GM19324 (cell line): Measurements from ENCODE around the gene GLP2R.

Source experiments
- ATAC-seq: cut with Tn5 transposase; IDR thresholded peaks from one replicate; pipeline ENCODE4 v1.9.1; 2021; ENCODE audit warnings: mild to moderate bottlenecking, moderate library complexity; ENCODE audit not compliant: unreplicated experiment, low FRiP score

GLP2R gene

GRCh38 chr17:9895923-9896322, 70.2 kb downstream of the GLP2R start:
- no peak for ATAC-seq

GRCh38 chr17:9897372-9897968, 71.7 kb downstream of the GLP2R start:
- ATAC-seq = no peak

- ATAC-seq = no peak
Measured at GRCh38 chr17:9898812-9899211, 73.1 kb downstream of the GLP2R start.

GRCh38 chr17:9899280-9900043, 73.7 kb downstream of the GLP2R start:
- no peak for ATAC-seq

GRCh38 chr17:9900044-9900594, 74.4 kb downstream of the GLP2R start:
- no peak for ATAC-seq

GRCh38 chr17:9900784-9901183, 75.1 kb downstream of the GLP2R start:
- ATAC-seq = no peak

- no peak for ATAC-seq
Measured at GRCh38 chr17:9902120-9902519, 76.4 kb downstream of the GLP2R start.

GRCh38 chr17:9904277-9905077, 78.8 kb downstream of the GLP2R start:
- ATAC-seq = no peak

- ATAC-seq = no peak
Measured at GRCh38 chr17:9905078-9905415, 79.3 kb downstream of the GLP2R start, which contains the start of gene RCVRN. Gene RCVRN, minus strand, starts transcription at chr17:9905271. Its CDS starts 91 bp downstream, at chr17:9905180.

- ATAC-seq = no peak
Measured at GRCh38 chr17:9905902-9906301, 80.2 kb downstream of the GLP2R start.

- ATAC-seq = no peak
Measured at GRCh38 chr17:9906616-9907015, 80.9 kb downstream of the GLP2R start.

GRCh38 chr17:9907131-9907530, 81.4 kb downstream of the GLP2R start:
- no peak for ATAC-seq

- ATAC-seq = no peak
Measured at GRCh38 chr17:9907883-9908648, 82.3 kb downstream of the GLP2R start.

GRCh38 chr17:9908649-9909042, 82.9 kb downstream of the GLP2R start:
- ATAC-seq = no peak

- no peak for ATAC-seq
Measured at GRCh38 chr17:9911089-9911488, 85.4 kb downstream of the GLP2R start.

GRCh38 chr17:9912121-9913099, 86.7 kb downstream of the GLP2R start:
- ATAC-seq = no peak

GRCh38 chr17:9913476-9913875, 87.8 kb downstream of the GLP2R start:
- no peak for ATAC-seq

GRCh38 chr17:9916108-9916507, 90.4 kb downstream of the GLP2R start:
- no peak for ATAC-seq

GRCh38 chr17:9917131-9917530, 91.4 kb downstream of the GLP2R start:
- ATAC-seq = no peak
